Measurements from ENCODE around the gene ASMTL.

The ASMTL gene

DNA sequence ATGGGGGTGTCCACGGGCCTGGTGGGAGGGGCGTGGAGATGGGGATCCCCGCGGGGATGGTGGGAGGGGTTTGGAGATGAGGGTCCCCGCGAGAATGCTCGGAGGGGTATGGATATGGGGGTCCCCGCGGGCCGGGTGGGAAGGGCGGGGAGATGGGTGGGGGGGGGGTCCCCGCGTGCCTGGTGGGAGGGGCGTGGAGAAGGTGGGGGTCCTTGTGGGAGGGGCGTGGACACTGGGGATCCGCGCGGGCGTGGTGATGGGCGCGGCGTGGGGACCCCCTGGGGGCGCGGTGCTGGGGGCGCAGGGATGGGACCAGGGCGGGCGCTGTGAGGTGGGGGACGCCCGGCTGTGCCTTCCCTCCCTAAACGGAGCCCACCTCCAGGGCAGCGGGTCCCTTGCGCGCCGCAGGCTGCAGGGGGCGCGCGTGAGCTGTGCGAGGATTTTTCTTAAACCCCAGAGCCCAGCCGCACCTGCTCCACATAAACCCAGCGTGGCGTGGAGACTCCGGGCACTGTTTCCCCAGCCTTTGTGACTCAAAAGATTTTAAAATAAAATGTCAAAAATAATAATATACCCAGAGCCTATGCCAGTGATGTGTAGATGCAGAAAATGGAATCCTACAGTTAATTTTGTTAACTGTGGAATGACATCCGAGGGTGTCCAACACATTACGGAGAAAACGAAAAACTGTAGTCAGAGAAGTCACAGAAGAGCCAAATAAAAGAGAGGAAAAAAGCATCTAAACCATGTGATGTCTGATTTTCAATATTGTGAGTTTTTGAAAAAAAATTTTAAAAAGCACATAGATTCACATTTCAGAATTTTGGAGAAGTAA is 1.5 kb upstream of the ASMTL start:
- peak; percentile 98 for DNase-seq

GRCh38 chrX:1453395-1453783 is 680 bp upstream of the ASMTL start:
- no peak for DNase-seq

- DNase-seq: peak; percentile 28 to 33
Measured at GRCh38 chrX:1451661-1452515, 821 bp downstream of the ASMTL start.

DNA sequence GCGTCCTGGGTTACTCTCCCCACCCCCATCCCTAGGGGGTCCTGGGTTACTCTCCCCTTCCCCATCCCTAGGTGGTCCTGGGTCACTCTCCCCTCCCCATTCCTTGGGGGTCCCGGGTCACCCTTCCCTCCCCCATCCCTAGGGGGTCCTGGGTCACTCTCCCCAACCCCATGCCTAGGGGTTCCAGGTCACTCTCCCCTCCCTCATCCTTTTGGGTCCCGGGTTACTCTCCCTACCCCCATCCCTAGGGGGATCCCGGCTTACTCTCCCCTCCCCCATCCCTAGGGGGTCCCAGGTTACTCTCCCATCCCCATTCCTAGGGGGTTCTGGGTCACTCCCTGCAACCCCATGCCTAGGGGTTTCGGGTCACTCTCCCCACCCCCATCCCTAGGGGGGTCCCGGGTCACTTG is 1.5 kb downstream of the ASMTL start:
- peak; percentile 18 to 20 for DNase-seq

GRCh38 chrX:1450361-1451161 is 2.1 kb downstream of the ASMTL start:
- peak; percentile 20 for DNase-seq

DNA sequence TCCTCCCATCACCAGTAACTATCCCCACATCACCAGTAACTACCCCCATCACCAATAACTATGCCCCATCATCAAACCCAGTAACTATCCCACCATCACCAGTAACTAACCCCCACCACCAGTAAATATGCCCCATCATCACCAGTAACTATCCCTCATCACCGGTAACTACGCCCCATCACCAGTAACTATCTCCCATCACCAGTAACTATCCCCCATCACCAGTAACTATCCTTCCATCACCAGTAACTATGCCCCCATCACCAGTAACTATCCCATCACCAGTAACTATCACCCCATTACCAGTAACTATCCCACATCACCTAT is 2.9 kb downstream of the ASMTL start:
- no peak for DNase-seq

DNA sequence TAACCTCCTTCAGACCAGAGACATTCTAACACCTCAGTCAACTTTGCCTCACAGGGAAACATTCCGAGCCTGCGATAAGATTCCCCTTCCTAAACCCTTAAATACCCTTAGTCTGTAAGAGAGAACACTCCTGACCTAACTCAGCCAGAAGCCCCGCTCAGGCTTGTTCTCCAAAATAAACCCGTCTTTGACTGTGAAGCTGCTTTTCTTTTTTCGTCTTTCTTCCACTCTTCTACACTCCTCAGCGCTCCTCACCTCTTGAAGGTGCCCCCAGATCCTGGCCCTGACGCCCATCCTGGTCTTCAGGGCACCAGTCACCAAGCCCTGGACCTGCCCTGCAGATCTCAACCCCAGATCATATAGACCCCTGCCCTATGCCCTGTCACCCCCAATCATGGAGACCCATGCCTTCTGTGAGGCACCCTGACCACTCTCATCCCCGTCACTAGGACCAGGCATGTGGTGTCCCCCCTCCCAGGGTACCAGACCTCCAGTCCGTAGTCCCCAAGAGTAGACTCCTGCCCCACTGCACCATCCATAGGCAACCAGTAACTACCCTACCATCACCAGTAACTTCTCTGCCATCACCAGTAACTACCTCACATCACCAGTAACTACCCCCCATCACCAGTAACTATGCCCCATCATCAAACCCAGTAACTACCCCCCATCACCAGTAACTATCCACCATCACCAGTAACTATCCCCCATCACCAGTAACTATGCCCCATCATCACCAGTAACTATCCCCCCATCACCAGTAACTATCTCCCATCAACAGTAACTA is 3.5 kb downstream of the ASMTL start:
- peak; percentile 15 to 16 for DNase-seq

- peak; percentile 18 for DNase-seq
Measured at GRCh38 chrX:1448573-1449001, 4.1 kb downstream of the ASMTL start.

DNA sequence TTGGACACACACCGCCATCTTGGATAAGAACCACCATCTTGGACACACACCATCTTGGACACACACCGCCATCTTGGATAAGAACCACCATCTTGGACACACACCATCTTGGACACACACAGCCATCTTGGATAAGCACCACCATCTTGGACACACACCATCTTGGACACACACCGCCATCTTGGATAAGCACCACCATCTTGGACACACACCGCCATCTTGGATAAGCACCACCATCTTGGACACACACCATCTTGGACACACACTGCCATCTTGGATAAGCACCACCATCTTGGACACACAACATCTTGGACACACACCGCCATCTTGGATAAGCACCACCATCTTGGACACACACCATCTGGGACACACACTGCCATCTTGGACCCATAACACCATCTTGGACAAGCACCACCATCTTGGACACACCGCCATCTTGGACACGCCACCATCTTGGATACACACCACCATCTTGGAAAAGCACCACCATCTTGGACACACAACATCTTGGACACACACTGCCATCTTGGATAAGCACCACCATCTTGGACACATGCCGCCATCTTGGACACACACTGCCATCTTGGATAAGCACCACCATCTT is 4.6 kb downstream of the ASMTL start:
- peak; percentile 26 to 27 for DNase-seq

- DNase-seq: peak; percentile 25 to 32
Measured at GRCh38 chrX:1446984-1447968, 5.4 kb downstream of the ASMTL start.

DNA sequence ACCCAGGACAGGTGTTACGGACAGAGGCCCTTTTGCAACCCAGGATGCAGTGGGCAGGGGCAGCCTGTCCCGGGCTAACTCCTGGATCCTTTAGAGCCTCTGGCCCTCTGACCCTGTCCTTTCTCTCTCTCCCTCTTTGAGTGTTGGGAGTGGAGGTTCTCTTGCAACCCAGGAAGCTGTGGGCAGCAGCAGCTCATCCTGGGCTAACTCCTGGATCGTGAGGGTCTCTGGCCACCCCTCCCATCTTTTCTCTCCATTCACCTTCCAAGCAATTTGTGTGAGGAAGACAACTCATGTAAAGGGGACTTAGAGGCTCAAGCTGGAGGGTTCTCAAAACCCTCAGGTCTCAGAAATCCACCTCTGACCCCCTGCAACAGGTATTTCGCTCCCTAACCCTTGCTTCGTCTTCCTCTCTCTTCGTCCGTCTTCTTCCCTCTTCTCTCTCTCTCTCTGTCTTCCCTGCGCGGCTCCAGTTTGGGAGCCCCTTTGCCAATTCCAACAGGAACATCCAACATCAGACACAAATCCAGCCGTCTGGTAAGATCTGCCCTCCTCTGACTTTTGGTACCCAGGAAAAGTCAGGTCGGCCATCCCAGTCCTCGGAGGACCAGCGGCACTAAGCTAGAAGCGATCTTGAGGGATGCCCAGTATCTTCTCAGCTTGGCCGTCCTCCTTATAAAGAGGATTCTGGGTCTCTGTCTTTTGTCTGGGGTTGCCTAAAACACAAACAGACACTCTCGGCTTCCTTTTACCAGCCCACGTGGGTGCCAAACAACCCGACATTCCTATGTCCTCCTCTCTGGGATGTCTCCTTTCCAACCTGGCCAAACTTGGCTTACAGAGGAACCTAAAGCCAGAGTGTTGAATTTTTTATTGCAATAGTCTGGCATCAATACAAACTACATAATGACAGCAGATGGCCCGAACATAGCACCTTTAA is 7.9 kb downstream of the ASMTL start:
- peak; percentile 13 to 16 for DNase-seq

- peak; percentile 15 to 16 for DNase-seq
Measured at GRCh38 chrX:1443496-1444075, 9.1 kb downstream of the ASMTL start.

DNA sequence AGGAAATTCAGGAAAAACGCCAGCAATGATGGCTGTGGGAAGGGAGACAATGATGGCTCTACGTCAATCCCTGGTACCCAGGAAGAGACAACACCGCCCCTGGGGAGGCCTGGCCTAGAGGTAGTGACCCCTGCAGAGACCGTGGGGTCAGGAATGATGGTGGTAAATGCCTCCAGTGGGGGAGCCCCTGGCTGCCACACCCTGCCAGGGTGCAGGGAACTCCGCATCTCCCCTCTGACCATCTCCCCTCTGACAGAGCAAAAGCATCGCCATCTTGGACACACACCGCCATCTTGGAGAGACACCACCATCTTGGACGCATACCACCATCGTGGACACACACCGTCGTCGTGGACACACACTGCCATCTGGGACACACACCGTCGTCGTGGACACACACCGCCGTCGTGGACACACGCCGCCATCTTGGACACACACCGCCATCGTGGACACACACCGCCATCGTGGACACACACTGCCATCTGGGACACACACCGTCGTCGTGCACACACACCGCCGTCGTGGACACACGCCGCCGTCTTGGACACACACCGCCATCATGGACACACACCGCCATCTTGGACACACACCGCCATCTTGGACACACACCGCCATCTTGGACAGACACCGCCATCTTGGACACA is 9.9 kb downstream of the ASMTL start:
- peak in 1 of 2 experiments; percentile 15 for DNase-seq

DNA sequence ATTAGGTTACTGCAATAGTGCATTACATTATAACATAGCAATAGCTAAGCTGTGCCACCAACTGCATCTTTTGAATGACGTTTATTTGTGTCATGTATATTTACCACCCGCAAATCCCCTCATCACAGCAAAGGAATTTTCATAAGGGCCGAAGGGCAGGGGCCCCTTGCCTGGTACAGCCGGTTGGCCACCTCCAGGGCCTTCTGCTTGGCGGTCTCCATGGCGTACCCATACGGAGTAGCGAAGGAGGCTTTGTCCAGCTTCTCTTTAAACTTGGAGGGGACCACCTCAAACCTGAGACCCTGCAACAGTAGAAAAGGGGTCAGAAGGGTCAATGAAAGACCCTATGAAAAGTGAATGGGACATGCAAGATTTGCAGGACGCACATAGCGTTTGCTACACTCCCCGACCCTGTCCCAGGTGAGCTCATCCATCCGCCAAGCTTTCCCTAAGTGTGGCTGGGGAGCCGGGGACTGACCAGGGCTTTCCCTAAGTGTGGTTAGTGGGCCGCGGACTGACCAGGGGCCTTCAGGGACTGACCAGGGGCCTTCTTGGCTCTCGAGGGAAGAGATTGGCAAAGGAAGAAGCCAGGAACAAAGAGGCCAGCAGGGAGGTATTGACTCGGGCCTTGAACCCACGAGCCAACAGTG is 10.6 kb downstream of the ASMTL start:
- DNase-seq: peak; percentile 7 to 15

- DNase-seq: peak; percentile 10
Measured at GRCh38 chrX:1440506-1440905, 12.2 kb downstream of the ASMTL start.

DNA sequence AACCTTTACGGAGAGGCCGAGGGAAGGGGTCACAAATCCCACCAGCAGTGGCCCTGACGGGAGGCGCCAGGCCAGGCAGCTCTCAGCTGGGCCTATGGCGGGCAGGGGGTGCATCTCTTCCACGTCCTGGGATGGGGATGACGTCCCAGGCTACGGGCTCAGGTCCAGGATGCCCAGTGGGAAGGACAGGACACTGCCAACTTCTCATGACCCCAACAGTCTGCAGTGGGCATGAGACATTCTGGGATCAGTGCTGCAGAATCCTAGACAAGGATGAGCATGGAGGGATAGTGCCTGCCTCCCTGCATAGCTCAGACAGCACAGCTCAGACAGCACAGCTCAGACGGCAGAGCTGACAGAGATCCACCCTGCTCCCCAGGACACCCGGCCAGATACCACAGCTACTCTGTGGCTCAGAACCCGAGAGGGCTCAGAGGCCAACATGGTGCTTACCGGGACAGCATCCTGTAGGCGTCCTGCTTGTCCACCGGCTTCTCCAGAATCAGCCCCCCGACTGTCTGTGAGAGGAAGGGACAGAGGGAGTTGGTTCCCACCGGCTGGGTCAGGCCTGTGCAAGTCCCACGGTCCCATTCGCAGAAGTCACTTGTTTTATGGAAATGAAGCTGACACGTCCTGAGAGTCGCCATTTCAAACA is 17.3 kb downstream of the ASMTL start:
- DNase-seq: no peak

DNA sequence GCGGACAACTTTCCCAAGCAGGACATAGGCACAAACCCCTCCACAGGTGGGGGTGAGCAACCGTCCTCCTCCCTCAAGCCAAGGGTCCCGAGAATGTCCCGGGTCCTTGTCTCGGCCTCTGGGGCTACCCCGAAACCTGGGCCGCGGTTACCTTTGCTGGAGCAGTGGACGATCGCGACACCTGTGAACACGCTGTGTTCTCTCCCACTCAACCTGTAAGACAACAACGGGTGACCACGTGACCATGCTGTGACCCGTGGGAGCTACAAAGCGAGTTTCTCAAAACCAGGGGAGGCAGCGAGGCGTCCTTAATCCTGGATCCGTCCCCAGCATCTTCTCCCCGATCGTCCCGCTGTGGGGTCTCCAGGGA is 17.9 kb downstream of the ASMTL start:
- DNase-seq: no peak

Data from activated T-cell treated with anti-CD3 and anti-CD28 coated beads, Interleukin-2, amount 50 U/mL, for 48 hours (primary cell).